B cell (primary cell): ENCODE measurements around the gene NDUFS3. TPM values are rescaled to one million over a fixed set of nuclear protein-coding genes. Genes with fewer than 3 reads are reported as not detected.

Experiments
- ATAC-seq: fragments of 200-7000 bp; cut with Tn5 transposase; one replicate; pipeline ENCODE4 v1.10.0; 2021; ENCODE audit warnings: low read depth, mild to moderate bottlenecking, moderate number of reproducible peaks, moderate library complexity
- CTCF ChIA-PET: fragments of 350-600 bp; sonication (Branson Sonifier 250); formaldehyde crosslinking; loops from one replicate; lab custom pipeline; 2021; ENCODE audit warnings: antibody characterized with exemption, inconsistent platforms; lab: Charles Lee
- POLR2A ChIA-PET: fragments of 350-600 bp; sonication (Branson Sonifier 250); formaldehyde crosslinking; loops from one replicate; lab custom pipeline; 2021; ENCODE audit warnings: antibody characterized with exemption; lab: Charles Lee
- DNase-seq: peaks from one replicate; pipeline ENCODE4 v3.0.0; 2013
- H2AFZ ChIP-seq: 2 replicates; pipeline ENCODE4 v1.6.1; 2012; ENCODE audit warnings: mild to moderate bottlenecking, low read depth, low read length; ENCODE audit not compliant: insufficient read depth, poor library complexity, severe bottlenecking
- H3K27ac ChIP-seq, 2 donors: 1 replicate in 1 of 2; 2 replicates in 1 of 2; pipeline ENCODE4 v1.5.1; 2012 to 2013; ENCODE audit warnings: low read length in 2 of 2, mild to moderate bottlenecking in 2 of 2, moderate library complexity in 1 of 2
- H3K27me3 ChIP-seq, 4 experiments: fragments of 200-600 bp in 1 of 4; sonication (generic) in 1 of 4; replicated peaks in 1 of 4; 1 replicate in 2 of 4; 2 replicates in 2 of 4; pipeline versions ENCODE4 v1.6.1 to v1.7.0; 2013 to 2016; ENCODE audit warnings: low read length in 3 of 4, mild to moderate bottlenecking in 2 of 4, mixed read lengths in 1 of 4, moderate library complexity in 1 of 4; ENCODE audit not compliant: insufficient read depth in 4 of 4, control insufficient read depth in 3 of 4; ENCODE audit errors: control extremely low read depth in 1 of 4
- H3K36me3 ChIP-seq, 2 experiments: replicated peaks in 1 of 2; 1 replicate in 1 of 2; 2 replicates in 1 of 2; pipeline versions ENCODE4 v1.6.1 to v1.7.1; 2013; ENCODE audit warnings: low read length in 1 of 2; ENCODE audit not compliant: insufficient read depth in 2 of 2, control insufficient read depth in 1 of 2; ENCODE audit errors: control extremely low read depth in 1 of 2, extremely low read depth in 1 of 2
- H3K4me1 ChIP-seq, 2 donors: fragments of 200-600 bp in 1 of 2; sonication (generic) in 1 of 2; 1 replicate in 1 of 2; 2 replicates in 1 of 2; pipeline versions ENCODE4 v1.5.1 to v1.6.1; 2013 to 2017; ENCODE audit warnings: low read length in 2 of 2; ENCODE audit not compliant: control insufficient read depth in 2 of 2, insufficient read depth in 2 of 2
- H3K4me2 ChIP-seq: replicated peaks from 2 replicates; pipeline ENCODE3; 2012; ENCODE audit warnings: mild to moderate bottlenecking, low read depth, low read length; ENCODE audit not compliant: poor library complexity, severe bottlenecking
- H3K4me3 ChIP-seq, 5 experiments: fragments of 200-600 bp in 1 of 5; sonication (generic) in 1 of 5; 1 replicate in 3 of 5; 2 replicates in 2 of 5; pipeline versions ENCODE4 v1.5.1 to v1.7.0; 2011 to 2016; ENCODE audit warnings: low read length in 4 of 5, mild to moderate bottlenecking in 4 of 5, low read depth in 2 of 5, control low read depth in 1 of 5, moderate library complexity in 1 of 5; ENCODE audit not compliant: insufficient read depth in 1 of 5; ENCODE audit errors: control extremely low read depth in 1 of 5, extremely low read depth in 1 of 5
- H3K79me2 ChIP-seq: fragments of 200-600 bp; sonication (generic); one replicate; pipeline ENCODE4 v1.6.0; 2016; ENCODE audit warnings: low read length; ENCODE audit not compliant: control insufficient read depth, insufficient read depth
- H3K9ac ChIP-seq: fragments of 200-600 bp; sonication (generic); 2 replicates; pipeline ENCODE4 v1.6.1; 2017; ENCODE audit warnings: mild to moderate bottlenecking, low read length, moderate library complexity
- H3K9me3 ChIP-seq, 3 donors: one replicate each; pipeline versions ENCODE4 v1.6.1 to v1.7.1; 2013; ENCODE audit warnings: low read length in 2 of 3; ENCODE audit not compliant: control insufficient read depth in 2 of 3, insufficient read depth in 1 of 3; ENCODE audit errors: control extremely low read depth in 1 of 3
- H4K20me1 ChIP-seq: 2 replicates; pipeline ENCODE4 v1.6.0; 2012; ENCODE audit warnings: mild to moderate bottlenecking, low read length; ENCODE audit not compliant: insufficient read depth, control insufficient read depth, poor library complexity, severe bottlenecking
- H3K27ac Mint-ChIP-seq: one replicate; pipeline ENCODE4 v1.8.0; 2021; ENCODE audit warnings: mixed read lengths
- H3K27me3 Mint-ChIP-seq: one replicate; pipeline ENCODE4 v1.8.0; 2021; ENCODE audit warnings: mixed read lengths
- H3K4me1 Mint-ChIP-seq: one replicate; pipeline ENCODE4 v1.8.0; 2021; ENCODE audit warnings: mixed read lengths
- H3K4me3 Mint-ChIP-seq: one replicate; pipeline ENCODE4 v1.8.0; 2021; ENCODE audit warnings: mixed read lengths
- H3K9me3 Mint-ChIP-seq: one replicate; pipeline ENCODE4 v1.8.0; 2022; ENCODE audit warnings: mixed read lengths; ENCODE audit not compliant: insufficient read depth
- EZH2 ChIP-seq: IDR thresholded peaks from 2 replicates; pipeline ENCODE4 v1.6.1; 2012; ENCODE audit warnings: borderline replicate concordance, low read depth, mild to moderate bottlenecking, moderate library complexity, low read length; ENCODE audit not compliant: insufficient read depth, poor library complexity, severe bottlenecking
- WGBS: methylation state at CpG from one replicate; pipeline ENCODE4 v1.1.5; 2013; ENCODE audit warnings: missing lambda C conversion rate; ENCODE audit not compliant: insufficient coverage; 5-methylcytosine and 5-hydroxymethylcytosine counted together
- intact Hi-C: fragments of 100-400 bp; cut with micrococcal nuclease; formaldehyde crosslinking; loops from one replicate; pipeline ENCODE4 v1.10.0; 2022
- polyA plus RNA-seq: library from polyadenylated mRNA; depleted of rRNA; stranded (reverse); fragments of >200 nt; gene quantifications from 2 replicates; pipeline ENCODE4 v1.2.3, GENCODE V29; 2012
- total RNA-seq, 2 donors: library from RNA; stranded (reverse); fragments of 120-200 nt in 1 of 2; gene quantifications; 1 replicate in 1 of 2; 2 replicates in 1 of 2; pipeline versions ENCODE4 v1.2.3 to v1.2.4, GENCODE V29; 2013 to 2022
- TF ChIP-seq, protein P1 (sequence below): fragments of 200-600 bp; IDR thresholded peaks from one replicate; pipeline ENCODE4 v1.8.0; 2022; ENCODE audit warnings: antibody characterized with exemption, mild to moderate bottlenecking

The NDUFS3 gene
- total and polyA plus RNA-seq, 2 donors (not counting 1 experiment from before 2014, with no cell fraction given) = 78.5 to 79.5 TPM

GRCh38 chr11:47592251-47592650 lies 13.4 kb downstream of the NDUFS3 start:
- H3K4me1 Mint-ChIP-seq = peaks cover 9% of the 10 kb centered on the region
- peaks cover 0 to 40% (median 20%) of the 10 kb centered on the region in 4 experiments for H3K27me3 ChIP-seq
- H3K4me3 ChIP-seq = no peak overlapping the region
- no peaks in the 10 kb centered on the region for H3K9me3 ChIP-seq
- no peak overlapping the region for H3K27ac ChIP-seq
- H3K4me1 ChIP-seq = peaks cover 15% of the 10 kb centered on the region in 2 donors
- no peak for TF ChIP-seq EZH2
- TF ChIP-seq, protein P1, sequence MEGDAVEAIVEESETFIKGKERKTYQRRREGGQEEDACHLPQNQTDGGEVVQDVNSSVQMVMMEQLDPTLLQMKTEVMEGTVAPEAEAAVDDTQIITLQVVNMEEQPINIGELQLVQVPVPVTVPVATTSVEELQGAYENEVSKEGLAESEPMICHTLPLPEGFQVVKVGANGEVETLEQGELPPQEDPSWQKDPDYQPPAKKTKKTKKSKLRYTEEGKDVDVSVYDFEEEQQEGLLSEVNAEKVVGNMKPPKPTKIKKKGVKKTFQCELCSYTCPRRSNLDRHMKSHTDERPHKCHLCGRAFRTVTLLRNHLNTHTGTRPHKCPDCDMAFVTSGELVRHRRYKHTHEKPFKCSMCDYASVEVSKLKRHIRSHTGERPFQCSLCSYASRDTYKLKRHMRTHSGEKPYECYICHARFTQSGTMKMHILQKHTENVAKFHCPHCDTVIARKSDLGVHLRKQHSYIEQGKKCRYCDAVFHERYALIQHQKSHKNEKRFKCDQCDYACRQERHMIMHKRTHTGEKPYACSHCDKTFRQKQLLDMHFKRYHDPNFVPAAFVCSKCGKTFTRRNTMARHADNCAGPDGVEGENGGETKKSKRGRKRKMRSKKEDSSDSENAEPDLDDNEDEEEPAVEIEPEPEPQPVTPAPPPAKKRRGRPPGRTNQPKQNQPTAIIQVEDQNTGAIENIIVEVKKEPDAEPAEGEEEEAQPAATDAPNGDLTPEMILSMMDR = no peak
- POLR2A ChIA-PET = interaction anchor here (0.6 kb wide), 1 partner anchor 50 kb away, joined by 4 read pairs; no protein-coding TSS in a partner anchor
- no peak overlapping the region for H3K4me2 ChIP-seq
- H3K27ac Mint-ChIP-seq = no peak overlapping the region
- H2AFZ ChIP-seq = no peak overlapping the region
- no peaks in the 10 kb centered on the region for H4K20me1 ChIP-seq
- intact Hi-C loops = no loop called here
- DNase-seq (no peak), ATAC-seq (no peak)
- no peak overlapping the region for H3K9ac ChIP-seq
- H3K79me2 ChIP-seq = no peaks in the 10 kb centered on the region
- no peak overlapping the region for H3K4me3 Mint-ChIP-seq
- H3K27me3 Mint-ChIP-seq = peaks cover 37% of the 10 kb centered on the region
- CTCF ChIA-PET = no interaction called here
- WGBS = 22% methylated on average over 3 of the region's 4 CpGs
- no peaks in the 10 kb centered on the region for H3K9me3 Mint-ChIP-seq
- H3K36me3 ChIP-seq = no peaks in the 10 kb centered on the region

GRCh38 chr11:47592970-47593369 lies 14.1 kb downstream of the NDUFS3 start:
- H3K27me3 Mint-ChIP-seq = peaks cover 37% of the 10 kb centered on the region
- no peaks in the 10 kb centered on the region for H3K79me2 ChIP-seq
- CTCF ChIA-PET = no interaction called here
- ATAC-seq (no peak), DNase-seq (no peak)
- no peaks in the 10 kb centered on the region for H4K20me1 ChIP-seq
- no peaks in the 10 kb centered on the region for H3K9me3 Mint-ChIP-seq
- intact Hi-C loops = no loop called here
- TF ChIP-seq EZH2 = no peak
- TF ChIP-seq, protein P1 = no peak
- no peak overlapping the region for H2AFZ ChIP-seq
- POLR2A ChIA-PET = no interaction called here
- no peak overlapping the region for H3K4me2 ChIP-seq
- H3K27ac Mint-ChIP-seq = no peak overlapping the region
- no peaks in the 10 kb centered on the region for H3K36me3 ChIP-seq
- H3K4me1 Mint-ChIP-seq = peaks cover 9% of the 10 kb centered on the region
- H3K9ac ChIP-seq = no peak overlapping the region
- peaks cover 15% of the 10 kb centered on the region in 2 donors for H3K4me1 ChIP-seq
- WGBS = 88% methylated on average over 1 of the region's 2 CpGs
- H3K9me3 ChIP-seq = no peaks in the 10 kb centered on the region
- no peak overlapping the region for H3K4me3 ChIP-seq
- no peak overlapping the region for H3K27ac ChIP-seq
- H3K27me3 ChIP-seq = peaks cover 0 to 40% (median 20%) of the 10 kb centered on the region in 4 experiments
- H3K4me3 Mint-ChIP-seq = peak overlapping the region; percentile 3
